Neural cell (in vitro differentiated cells): ENCODE measurements around the gene TMEM53. TPM values are rescaled to one million over a fixed set of nuclear protein-coding genes. Genes with fewer than 3 reads are reported as not detected.

Source experiments
- H2AFZ ChIP-seq: fragments of 200-600, 300-800 bp; sonication (generic), shearing (Covaris generic); 2 replicates; pipeline ENCODE4 v1.6.0; 2014; ENCODE audit warnings: low read depth, mild to moderate bottlenecking, antibody characterized with exemption, low read length, moderate library complexity
- H3F3A ChIP-seq: fragments of 200-600 bp; shearing (Covaris generic); 2 replicates; pipeline ENCODE4 v1.6.1; 2016; ENCODE audit warnings: mild to moderate bottlenecking, moderate library complexity, mixed read lengths, antibody characterized with exemption, low read length; ENCODE audit not compliant: insufficient read depth, poor library complexity, severe bottlenecking
- H3K27ac ChIP-seq: fragments of 200-600, 300-800 bp; sonication (generic), shearing (Covaris generic); 2 replicates; pipeline ENCODE4 v1.5.1; 2014; ENCODE audit warnings: mild to moderate bottlenecking, low read length, moderate library complexity
- H3K27me3 ChIP-seq: fragments of 300-800, 200-600 bp; sonication (generic), shearing (Covaris generic); 2 replicates; pipeline ENCODE4 v1.6.0; 2014; ENCODE audit warnings: mild to moderate bottlenecking, low read depth, low read length, moderate library complexity; ENCODE audit not compliant: insufficient read depth
- H3K36me3 ChIP-seq: fragments of 300-800, 200-600 bp; sonication (generic), shearing (Covaris generic); 2 replicates; pipeline ENCODE4 v1.5.1; 2014; ENCODE audit warnings: mild to moderate bottlenecking, antibody characterized with exemption, low read length, moderate library complexity; ENCODE audit not compliant: insufficient read depth
- H3K4me2 ChIP-seq: fragments of 300-800, 200-600 bp; sonication (generic), shearing (Covaris generic); 2 replicates; pipeline ENCODE4 v1.6.0; 2014; ENCODE audit warnings: mild to moderate bottlenecking, low read length
- H3K4me3 ChIP-seq: fragments of 300-800, 200-600 bp; sonication (generic), shearing (Covaris generic); 2 replicates; pipeline ENCODE4 v1.5.1; 2014; ENCODE audit warnings: mild to moderate bottlenecking, low read length, moderate library complexity
- H3K79me2 ChIP-seq: fragments of 200-600 bp; shearing (Covaris generic); replicated peaks from 2 replicates; pipeline ENCODE4 v1.6.0; 2014; ENCODE audit warnings: mild to moderate bottlenecking, low read length, moderate library complexity; ENCODE audit not compliant: insufficient read depth
- H3K9ac ChIP-seq: fragments of 300-800, 200-600 bp; sonication (generic), shearing (Covaris generic); 2 replicates; pipeline ENCODE4 v1.6.1; 2016; ENCODE audit warnings: mild to moderate bottlenecking, low read length, mixed read lengths
- H3K9me2 ChIP-seq: fragments of 200-600 bp; shearing (Covaris generic); 2 replicates; pipeline ENCODE4 v1.6.1; 2016; ENCODE audit warnings: mild to moderate bottlenecking, low read length, mixed read lengths; ENCODE audit not compliant: insufficient read depth
- H3K9me3 ChIP-seq: fragments of 200-600, 300-800 bp; sonication (generic), shearing (Covaris generic); 2 replicates; pipeline ENCODE4 v1.6.1; 2016; ENCODE audit warnings: mild to moderate bottlenecking, mixed run types, low read length, moderate library complexity, mixed read lengths
- H4K20me1 ChIP-seq: fragments of 200-600 bp; shearing (Covaris generic); 2 replicates; pipeline ENCODE4 v1.6.1; 2016; ENCODE audit warnings: mild to moderate bottlenecking, mixed run types; ENCODE audit not compliant: insufficient read depth
- CTCF ChIP-seq: fragments of 450-650 bp; IDR thresholded peaks from 2 replicates; pipeline ENCODE4 v1.5.1; 2014; ENCODE audit warnings: antibody characterized with exemption, mild to moderate bottlenecking, moderate library complexity; ENCODE audit not compliant: poor library complexity, severe bottlenecking
- EP300 ChIP-seq: fragments of 450-650 bp; conservative IDR thresholded peaks from 2 replicates; pipeline ENCODE4 v1.6.1; 2014; ENCODE audit warnings: antibody characterized with exemption, mild to moderate bottlenecking, moderate library complexity; ENCODE audit not compliant: poor library complexity, severe bottlenecking
- EZH2 ChIP-seq: fragments of 200-600, 300-800 bp; shearing (Covaris generic), sonication (generic); IDR thresholded peaks from 2 replicates; pipeline ENCODE4 v1.6.1; 2014; ENCODE audit warnings: antibody characterized with exemption, low read length, borderline replicate concordance, mild to moderate bottlenecking; ENCODE audit not compliant: insufficient read depth, poor library complexity, severe bottlenecking
- MXI1 ChIP-seq: fragments of 450-650 bp; conservative IDR thresholded peaks from 2 replicates; pipeline ENCODE4 v1.6.1; 2014; ENCODE audit warnings: antibody characterized with exemption, mild to moderate bottlenecking; ENCODE audit not compliant: poor library complexity, severe bottlenecking
- POLR2AphosphoS5 ChIP-seq: IDR thresholded peaks from 2 replicates; pipeline ENCODE4 v1.6.1; 2012
- RAD21 ChIP-seq: fragments of 450-650 bp; conservative IDR thresholded peaks from 2 replicates; pipeline ENCODE4 v1.6.1; 2014; ENCODE audit warnings: antibody characterized with exemption, mild to moderate bottlenecking, moderate library complexity
- REST ChIP-seq: IDR thresholded peaks from 2 replicates; pipeline ENCODE4 v1.6.1; 2012; ENCODE audit warnings: borderline replicate concordance
- SMC3 ChIP-seq: fragments of 450-650 bp; conservative IDR thresholded peaks from 2 replicates; pipeline ENCODE4 v1.6.1; 2014; ENCODE audit warnings: antibody characterized with exemption, mild to moderate bottlenecking, moderate library complexity; ENCODE audit not compliant: poor library complexity
- TAF1 ChIP-seq: IDR thresholded peaks from 2 replicates; pipeline ENCODE4 v1.6.1; 2012; ENCODE audit warnings: low read depth
- polyA plus RNA-seq: library from polyadenylated mRNA; depleted of rRNA; stranded (reverse); fragments of >200 nt; gene quantifications from 2 replicates; pipeline ENCODE4 v1.2.3, GENCODE V29; 2014

The TMEM53 gene
- polyA plus RNA-seq, 1 donor from 2014 or later = 13.4 TPM

GRCh38 chr1:44604157-44604955, 69.9 kb downstream of the TMEM53 start:
- no peaks in the 10 kb centered on the region for H3K36me3 ChIP-seq
- H3K9me3 ChIP-seq = no peaks in the 10 kb centered on the region
- H3K79me2 ChIP-seq = no peaks in the 10 kb centered on the region
- H3K9ac ChIP-seq = no peak overlapping the region
- H3K9me2 ChIP-seq = no peaks in the 10 kb centered on the region
- TF ChIP-seq SMC3 (no peak), TAF1 (no peak), CTCF (no peak), RAD21 (no peak), EZH2 (no peak), REST (no peak), EP300 (no peak), MXI1 (no peak), POLR2AphosphoS5 (no peak)
- no peak overlapping the region for H3K4me3 ChIP-seq
- no peaks in the 10 kb centered on the region for H4K20me1 ChIP-seq
- H3K27ac ChIP-seq = no peak overlapping the region
- H2AFZ ChIP-seq = no peak overlapping the region
- no peak overlapping the region for H3K4me2 ChIP-seq
- H3F3A ChIP-seq = no peaks in the 10 kb centered on the region
- no peaks in the 10 kb centered on the region for H3K27me3 ChIP-seq

GRCh38 chr1:44603718-44604117, 70.6 kb downstream of the TMEM53 start:
- H3F3A ChIP-seq = no peaks in the 10 kb centered on the region
- H4K20me1 ChIP-seq = no peaks in the 10 kb centered on the region
- H3K27ac ChIP-seq = no peak overlapping the region
- no peak overlapping the region for H3K9ac ChIP-seq
- H2AFZ ChIP-seq = no peak overlapping the region
- H3K4me2 ChIP-seq = no peak overlapping the region
- H3K36me3 ChIP-seq = no peaks in the 10 kb centered on the region
- H3K27me3 ChIP-seq = no peaks in the 10 kb centered on the region
- TF ChIP-seq TAF1 = no peak
- no peak for TF ChIP-seq EZH2
- no peak for TF ChIP-seq SMC3
- no peak for TF ChIP-seq CTCF
- TF ChIP-seq RAD21 = no peak
- TF ChIP-seq REST = no peak
- no peak for TF ChIP-seq MXI1
- TF ChIP-seq POLR2AphosphoS5 = no peak
- no peak for TF ChIP-seq EP300
- H3K79me2 ChIP-seq = no peaks in the 10 kb centered on the region
- H3K9me3 ChIP-seq = no peaks in the 10 kb centered on the region
- no peaks in the 10 kb centered on the region for H3K9me2 ChIP-seq
- H3K4me3 ChIP-seq = no peak overlapping the region
